Loucy (cell line): ENCODE results near the gene ZFPM1.

Experiments
- EZH2phosphoT487 ChIP-seq: fragments of 200-600 bp; IDR thresholded peaks from 2 replicates; pipeline ENCODE4 v1.6.1; 2018; ENCODE audit warnings: antibody characterized with exemption, mild to moderate bottlenecking, moderate library complexity, borderline replicate concordance
- TF ChIP-seq, protein P1 (sequence below): fragments of 200-600 bp; sonication (generic); conservative IDR thresholded peaks from 2 replicates; pipeline ENCODE4 v1.5.1; 2014; ENCODE audit warnings: mild to moderate bottlenecking, antibody characterized with exemption, low read length

DNA sequence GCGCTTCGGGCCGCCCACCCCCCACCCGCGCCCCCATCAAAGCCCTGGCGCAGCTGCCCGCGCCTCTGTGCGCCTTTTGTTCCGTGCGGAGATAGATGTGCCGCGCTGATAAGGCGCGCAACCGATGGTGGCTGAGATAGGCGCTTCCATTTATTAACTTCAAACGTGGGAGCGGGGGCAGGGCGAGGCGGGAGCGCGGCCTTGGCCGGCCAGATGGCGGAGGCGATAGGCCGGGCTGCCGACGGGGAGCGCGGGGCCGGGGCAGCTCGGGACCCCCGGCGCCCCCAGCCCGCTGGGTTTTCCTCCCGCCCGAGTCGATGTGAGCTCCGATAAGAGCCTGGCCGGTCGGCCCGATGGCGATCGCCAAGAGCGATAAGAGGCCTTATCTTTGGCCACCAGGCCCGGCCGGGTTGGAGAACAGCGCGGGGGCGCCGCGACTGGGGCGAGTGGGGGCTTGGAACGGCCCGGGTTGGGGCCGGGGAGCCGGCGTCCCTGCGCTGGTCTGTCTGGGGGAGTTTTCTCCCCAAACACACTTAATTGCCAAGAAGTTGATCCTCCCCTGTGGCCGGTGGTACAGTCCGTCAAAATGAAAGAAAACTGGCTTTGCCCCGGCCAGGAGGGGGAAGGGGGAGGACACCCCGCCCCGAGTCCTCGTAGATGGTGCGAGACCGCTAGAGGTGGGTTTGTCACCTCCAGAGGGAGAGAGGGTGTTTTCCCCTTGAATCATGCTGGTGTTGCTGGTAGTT is 2.7 kb downstream of the ZFPM1 start:
- TF ChIP-seq, protein P1, sequence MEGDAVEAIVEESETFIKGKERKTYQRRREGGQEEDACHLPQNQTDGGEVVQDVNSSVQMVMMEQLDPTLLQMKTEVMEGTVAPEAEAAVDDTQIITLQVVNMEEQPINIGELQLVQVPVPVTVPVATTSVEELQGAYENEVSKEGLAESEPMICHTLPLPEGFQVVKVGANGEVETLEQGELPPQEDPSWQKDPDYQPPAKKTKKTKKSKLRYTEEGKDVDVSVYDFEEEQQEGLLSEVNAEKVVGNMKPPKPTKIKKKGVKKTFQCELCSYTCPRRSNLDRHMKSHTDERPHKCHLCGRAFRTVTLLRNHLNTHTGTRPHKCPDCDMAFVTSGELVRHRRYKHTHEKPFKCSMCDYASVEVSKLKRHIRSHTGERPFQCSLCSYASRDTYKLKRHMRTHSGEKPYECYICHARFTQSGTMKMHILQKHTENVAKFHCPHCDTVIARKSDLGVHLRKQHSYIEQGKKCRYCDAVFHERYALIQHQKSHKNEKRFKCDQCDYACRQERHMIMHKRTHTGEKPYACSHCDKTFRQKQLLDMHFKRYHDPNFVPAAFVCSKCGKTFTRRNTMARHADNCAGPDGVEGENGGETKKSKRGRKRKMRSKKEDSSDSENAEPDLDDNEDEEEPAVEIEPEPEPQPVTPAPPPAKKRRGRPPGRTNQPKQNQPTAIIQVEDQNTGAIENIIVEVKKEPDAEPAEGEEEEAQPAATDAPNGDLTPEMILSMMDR, result no peak
- TF ChIP-seq EZH2phosphoT487, result no peak
